ENCODE results near the gene LAMB1.

DNA sequence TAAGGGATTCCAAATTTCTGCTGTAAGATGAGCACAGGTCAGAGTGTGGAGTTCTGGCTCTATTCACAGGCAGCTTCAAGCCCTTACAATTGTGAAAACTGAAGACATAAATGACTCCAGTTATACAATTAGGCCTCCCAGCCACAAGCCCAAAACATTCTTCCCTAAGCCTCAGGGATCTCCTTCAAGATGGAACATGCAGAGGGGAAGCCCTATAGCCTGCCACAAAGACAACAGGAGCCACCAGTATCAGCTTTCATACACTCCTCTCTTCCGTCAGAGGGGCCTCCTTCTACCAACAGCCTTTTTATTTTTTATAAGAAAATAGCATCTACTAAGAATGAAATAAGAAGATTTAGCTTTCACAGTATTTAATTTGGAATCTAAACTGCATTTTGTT is 65.4 kb downstream of the LAMB1 start:
- TF ChIP-seq CTCF (IDR thresholded peaks at IDR 0.05) (no peak), POLR2A (IDR thresholded peaks at IDR 0.05) (no peak)
